H54 (cell line): ENCODE measurements around the gene BMPR1B.

Experiments
- DNase-seq: peaks from one replicate; pipeline ENCODE4 v3.0.0; 2011; ENCODE audit warnings: low spot score, mixed read lengths; ENCODE audit not compliant: insufficient read length
- FAIRE-seq: peaks from 3 replicates; lab custom pipeline; 2011; peaks lifted over from hg19 to GRCh38; lab: Jason Lieb, UNC
- POLR2A ChIP-seq: IDR thresholded peaks from 2 replicates; pipeline ENCODE4 v1.6.1; 2011; ENCODE audit warnings: low read depth, mild to moderate bottlenecking, low read length

BMPR1B gene

DNA sequence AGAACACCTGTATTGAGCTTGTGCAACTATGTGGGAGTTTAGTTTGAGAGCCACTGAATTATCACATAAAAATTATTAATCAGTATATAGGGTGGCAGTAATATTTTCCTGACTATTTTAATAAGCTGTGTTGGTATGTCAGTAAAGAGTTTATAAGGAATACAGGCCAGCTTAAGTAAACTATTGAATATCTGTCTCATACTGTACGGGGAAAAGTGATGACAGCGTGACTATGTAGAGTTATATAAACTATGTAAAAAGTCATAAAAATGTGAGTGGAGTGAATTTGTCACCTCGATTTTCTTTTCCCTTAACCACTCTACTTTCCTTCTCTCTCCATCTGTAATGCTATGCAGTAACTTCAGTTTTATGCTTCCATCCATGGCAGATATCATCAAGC is 250.2 kb downstream of the BMPR1B start:
- FAIRE-seq = no peak
- no peak for DNase-seq
- TF ChIP-seq POLR2A = no peak

DNA sequence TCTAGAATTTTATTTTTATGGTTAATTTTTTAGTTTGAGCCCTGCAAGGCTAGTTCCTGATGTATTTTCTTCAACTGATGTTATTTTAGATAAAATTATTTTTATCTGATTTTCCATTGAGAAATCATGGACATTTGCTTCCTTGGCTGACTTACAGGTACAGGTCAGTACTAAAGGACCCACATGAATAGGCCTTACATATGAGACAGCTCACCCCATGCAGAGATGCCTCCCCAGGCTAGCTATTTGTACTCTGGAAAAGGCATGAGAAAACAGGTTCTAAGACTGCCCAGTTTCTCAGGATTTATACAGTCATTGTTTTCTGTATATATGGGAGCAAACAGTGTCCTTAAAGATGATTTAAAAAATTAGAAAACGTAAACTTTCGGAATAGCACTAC is 255.5 kb downstream of the BMPR1B start:
- DNase-seq (no peak), FAIRE-seq (no peak)
- TF ChIP-seq POLR2A = no peak

DNA sequence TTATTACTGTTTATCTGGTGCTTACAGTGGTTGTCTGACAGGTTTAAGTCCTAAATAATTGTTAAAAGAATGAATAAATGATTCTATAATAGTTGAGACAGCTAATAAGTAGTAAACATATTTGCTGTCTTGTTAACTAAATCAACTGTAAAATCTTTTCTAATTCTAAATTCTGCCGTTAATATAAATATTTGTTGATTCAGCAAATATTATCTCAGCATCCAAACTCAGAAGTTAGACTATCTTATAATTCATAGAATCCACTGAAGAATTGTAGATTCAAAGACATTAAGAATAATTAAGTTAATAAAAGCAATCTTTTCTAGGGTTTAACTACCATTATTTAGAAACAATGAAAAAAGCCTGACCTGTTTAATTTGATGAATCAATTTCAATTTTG is 256.3 kb downstream of the BMPR1B start:
- FAIRE-seq (no peak), DNase-seq (no peak)
- TF ChIP-seq POLR2A = no peak

DNA sequence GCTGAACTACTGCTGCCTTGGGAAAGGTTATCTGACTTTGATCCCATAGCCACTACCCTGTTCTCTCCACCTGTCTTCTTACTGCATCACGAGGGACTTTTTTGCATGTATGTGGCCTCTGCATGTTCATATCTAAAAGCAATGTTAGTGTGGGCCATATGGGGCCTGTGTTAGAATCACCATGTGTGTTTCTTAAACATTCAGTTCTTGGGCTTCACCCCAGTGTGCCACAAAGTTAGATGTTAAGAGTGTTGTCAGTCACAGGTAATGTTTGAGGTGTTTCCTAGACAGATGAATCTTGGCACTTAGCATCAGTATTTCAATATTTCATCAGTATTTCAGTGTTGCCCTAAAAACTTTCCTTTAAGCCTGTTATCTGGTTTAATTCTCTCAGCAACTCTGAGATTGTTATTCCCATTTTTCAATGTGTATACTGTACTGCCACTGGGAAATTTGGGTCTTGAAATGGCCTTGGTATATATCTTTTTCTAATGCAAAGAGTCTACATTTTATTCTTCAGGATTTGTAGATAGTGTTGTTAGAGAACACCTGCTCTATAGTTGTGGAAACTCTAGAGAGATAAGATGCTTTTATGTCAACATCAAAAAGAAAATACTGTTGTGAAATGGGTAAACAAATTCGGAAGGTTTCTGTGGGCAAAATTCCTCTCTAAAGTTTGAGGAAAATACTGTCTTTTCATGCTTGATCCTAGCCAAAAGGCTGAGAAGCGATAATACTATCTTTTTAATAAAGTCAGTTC is 259.7 kb downstream of the BMPR1B start:
- TF ChIP-seq POLR2A = no peak
- DNase-seq (no peak), FAIRE-seq (no peak)

DNA sequence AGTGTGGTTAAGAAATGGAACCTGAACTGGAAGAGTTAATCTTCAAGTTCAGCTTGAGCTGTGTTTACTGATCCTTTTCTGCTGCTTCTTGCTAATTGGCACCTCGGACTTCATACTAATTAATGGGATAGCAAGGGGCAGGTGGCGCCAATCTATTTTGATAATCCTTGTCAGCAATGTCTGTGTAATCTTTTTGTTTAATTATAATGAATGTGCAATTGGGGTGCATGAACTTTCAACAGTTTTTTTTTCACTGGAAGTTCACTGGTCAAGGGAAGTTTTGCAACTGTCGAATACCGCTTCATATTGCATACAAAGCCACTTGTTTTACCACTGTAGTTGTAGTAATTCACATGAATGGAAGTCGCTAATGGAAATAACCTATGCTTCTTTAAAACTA is 261.0 kb downstream of the BMPR1B start:
- no peak for DNase-seq
- FAIRE-seq = no peak
- TF ChIP-seq POLR2A = no peak

DNA sequence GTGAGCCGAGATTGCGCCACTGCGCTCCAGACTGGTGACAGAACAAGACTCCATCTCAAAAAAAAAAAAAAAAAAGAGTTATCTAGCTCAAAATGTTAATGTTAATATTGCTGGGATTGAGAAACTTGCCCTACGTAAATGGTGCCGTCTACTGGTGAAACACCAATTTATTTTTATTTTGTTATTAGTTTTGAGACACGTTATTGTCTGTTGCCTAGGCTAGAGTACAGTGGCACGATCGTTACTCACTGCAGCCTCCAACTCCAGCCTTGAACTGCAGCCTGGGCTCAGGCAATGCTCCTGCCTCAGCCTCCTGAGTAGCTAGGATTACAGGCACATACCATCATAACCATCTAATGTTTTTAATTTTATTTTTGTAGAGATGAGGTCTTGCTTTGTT is 262.8 kb downstream of the BMPR1B start:
- no peak for DNase-seq
- no peak for TF ChIP-seq POLR2A
- FAIRE-seq = no peak

DNA sequence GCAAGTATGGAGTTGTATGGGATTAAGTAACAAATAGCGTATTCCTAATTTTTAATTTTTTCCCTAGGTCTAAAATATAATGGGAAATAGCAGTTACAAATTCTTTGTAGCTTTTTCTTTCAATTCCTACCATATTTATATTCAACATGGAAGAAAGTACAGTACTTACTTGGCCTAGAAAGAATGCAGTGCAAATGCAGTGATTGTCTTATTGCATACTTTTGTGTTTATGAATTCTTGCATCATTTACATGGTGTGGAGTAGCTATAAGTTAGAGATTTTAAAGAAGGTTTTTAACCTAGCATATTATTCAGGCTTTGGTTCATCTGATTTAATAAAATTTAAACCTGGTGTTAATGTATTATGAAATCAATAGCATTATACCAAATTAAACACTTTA is 263.3 kb downstream of the BMPR1B start:
- FAIRE-seq (no peak), DNase-seq (no peak)
- no peak for TF ChIP-seq POLR2A

DNA sequence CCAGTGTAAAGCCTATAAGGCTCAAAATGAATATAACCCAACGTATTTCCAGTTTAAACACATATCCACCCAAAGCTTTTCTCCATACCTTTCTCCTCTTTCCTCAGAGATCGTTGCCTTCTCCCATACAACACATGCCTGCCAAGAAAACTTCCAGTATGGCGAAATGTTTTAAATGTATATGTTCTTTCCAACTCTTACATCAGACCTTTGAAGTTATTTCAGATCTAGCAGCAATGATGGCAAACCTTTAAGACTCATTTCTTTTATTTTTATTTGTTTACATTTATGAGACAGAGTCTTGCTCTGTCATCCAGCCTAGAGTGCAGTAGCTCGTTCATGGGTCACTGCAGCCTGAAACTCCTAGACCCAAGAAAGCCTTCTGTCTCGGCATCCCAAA is 265.4 kb downstream of the BMPR1B start:
- no peak for TF ChIP-seq POLR2A
- FAIRE-seq (no peak), DNase-seq (no peak)

DNA sequence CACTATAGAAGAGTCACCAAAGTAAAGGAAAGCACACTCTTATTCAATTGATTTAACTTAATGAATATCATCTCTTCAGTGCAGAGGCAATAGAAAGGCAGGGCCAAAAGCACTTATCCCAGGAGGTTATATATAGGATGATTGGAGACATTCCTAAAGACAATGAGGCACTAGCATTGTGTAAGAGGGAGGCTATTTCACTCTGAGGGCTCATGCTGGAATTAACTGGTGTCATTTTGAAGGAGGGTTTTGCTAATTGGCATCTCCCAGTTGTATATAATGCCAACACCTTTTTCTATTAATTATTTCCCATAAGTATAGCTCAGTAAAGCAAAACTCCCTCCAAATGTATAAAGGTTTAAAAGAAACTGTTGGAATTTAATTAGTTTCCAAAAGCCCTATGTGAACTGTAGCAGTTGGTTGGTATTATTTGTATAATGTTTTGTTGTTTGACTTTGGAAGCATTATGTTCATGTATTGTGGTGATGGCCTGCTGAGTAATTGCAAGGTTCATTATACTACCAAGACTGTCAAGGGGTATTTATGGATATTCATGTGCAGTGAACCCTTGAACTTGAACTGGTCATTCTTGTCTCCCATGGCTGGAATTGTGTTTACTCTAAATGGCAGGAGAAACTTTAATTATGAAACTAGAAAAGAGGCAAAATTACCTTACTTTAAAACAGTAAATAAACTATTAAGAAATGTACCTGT is 270.3 kb downstream of the BMPR1B start:
- DNase-seq (no peak), FAIRE-seq (no peak)
- TF ChIP-seq POLR2A = no peak

DNA sequence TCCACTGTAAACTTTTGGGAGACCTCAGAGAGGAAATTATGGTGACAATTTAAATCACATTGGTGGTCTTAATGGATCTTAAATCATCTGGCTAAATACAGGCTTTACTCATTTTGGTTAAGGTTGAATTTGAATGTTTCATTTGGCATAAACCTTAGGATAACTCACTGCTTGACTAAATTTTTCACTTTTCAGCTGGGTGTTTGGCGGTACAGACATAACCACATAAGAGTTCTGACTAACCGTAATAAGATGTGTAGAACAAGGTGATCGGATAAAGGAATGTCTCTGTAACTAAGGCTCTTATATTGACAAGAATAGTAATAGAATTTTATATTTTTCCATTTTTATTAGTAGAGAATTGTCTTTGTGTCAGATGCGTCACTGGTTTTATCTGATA is 281.0 kb downstream of the BMPR1B start:
- DNase-seq (no peak), FAIRE-seq (no peak)
- TF ChIP-seq POLR2A = no peak

DNA sequence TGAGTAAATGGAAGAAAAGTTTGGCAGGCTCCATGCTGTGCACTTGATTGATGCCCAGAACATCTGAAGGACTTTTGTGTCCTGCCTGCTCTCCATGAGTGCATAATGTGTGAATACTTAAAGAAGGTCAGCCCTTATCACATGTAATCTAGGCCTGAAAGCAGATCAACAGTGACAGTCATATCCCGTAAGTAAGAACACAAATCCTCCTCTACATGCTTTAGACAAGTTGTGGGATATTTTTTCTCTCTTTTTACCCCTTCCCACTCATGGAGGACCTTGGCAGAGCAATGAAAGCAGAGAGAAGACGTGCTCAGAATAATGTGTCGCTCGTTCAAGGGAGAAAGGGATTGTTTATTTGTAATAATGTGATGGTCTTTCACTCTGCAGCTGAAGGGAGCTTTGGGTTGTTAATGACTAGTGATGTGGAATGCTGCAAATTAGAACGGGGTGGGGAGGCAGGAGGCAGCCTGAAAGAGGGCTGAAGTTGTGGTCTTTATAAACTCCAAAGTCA is 286.6 kb downstream of the BMPR1B start:
- FAIRE-seq (no peak), DNase-seq (no peak)
- no peak for TF ChIP-seq POLR2A

DNA sequence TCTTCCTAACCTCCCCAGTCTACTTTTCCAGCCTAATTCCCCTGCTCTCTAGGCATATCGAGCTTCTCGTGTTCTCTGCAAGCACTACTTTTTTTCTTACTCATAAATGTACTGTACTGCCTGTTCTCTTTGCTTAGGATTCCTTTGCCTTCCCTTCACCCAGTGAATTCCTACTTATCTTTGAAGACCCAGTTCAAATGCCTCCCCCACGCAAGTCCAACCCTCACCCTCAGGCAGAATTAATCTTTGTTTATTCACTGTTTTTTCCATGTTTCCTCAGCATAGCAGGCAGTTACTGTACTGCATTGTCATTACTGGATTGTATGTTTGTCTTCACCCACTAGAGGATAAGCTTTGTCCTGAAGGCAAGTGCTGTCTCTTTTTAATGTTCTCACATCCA is 287.7 kb downstream of the BMPR1B start:
- DNase-seq = no peak

DNA sequence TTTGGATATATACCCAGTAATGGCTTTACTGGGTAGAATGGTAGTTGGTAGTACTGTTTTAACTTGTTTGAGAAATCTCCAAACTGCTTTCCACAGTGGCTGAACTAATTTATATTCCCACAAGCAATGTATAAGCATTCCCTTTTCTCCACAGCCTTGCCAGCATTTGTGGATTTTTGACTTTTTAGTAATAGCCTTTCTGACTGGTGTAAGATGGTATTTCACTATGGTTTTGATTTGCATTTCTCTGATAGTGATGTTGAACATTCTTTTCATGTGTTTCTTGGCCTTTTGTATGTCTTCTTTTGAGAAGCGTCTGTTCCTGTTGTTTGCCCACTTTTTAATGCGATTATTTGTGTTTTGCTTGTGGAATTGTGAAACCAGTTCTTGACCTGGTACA is 290.5 kb downstream of the BMPR1B start:
- FAIRE-seq = no peak
- DNase-seq = no peak
- no peak for TF ChIP-seq POLR2A

More for the DNA sequence above, 287.7 kb downstream of the BMPR1B start:
- no peak for FAIRE-seq
- no peak for TF ChIP-seq POLR2A

DNA sequence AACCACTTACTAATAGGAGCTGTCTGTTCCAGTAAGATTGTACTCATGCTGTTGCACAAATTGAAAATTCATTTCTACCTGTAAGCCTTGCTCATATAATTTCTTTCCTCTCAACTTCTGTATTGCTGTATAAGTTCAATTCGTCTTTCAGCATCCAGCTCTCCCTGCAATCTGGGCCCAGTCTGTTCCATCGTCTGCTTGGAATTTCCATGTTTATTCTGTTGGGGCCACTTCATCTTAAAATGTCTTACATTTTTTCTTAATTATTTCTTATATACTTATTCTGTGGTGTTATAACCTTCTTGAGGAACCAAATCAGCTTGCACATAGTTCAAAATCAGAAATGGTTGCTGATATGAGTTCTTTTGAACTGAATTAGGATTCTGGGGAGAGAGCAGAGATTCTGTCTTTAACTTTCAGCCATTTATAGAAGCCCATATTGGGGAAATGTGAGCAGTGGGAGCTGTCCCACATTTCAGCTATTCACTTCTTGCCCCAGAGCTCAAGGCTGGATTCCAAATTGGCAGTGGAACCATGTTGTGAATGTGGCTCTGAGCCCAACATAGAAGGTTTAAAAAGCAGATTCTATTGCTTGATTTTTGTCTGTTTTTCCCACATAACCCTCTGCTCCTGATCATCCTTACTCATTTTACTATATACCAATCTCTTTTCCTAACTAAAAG is 291.9 kb downstream of the BMPR1B start:
- FAIRE-seq (no peak), DNase-seq (no peak)
- no peak for TF ChIP-seq POLR2A
